HG03460 (cell line): ENCODE measurements around the gene ZNF593OS.

Source experiments
- ATAC-seq: cut with Tn5 transposase; IDR thresholded peaks from one replicate; pipeline ENCODE4 v1.9.1; 2021; ENCODE audit not compliant: unreplicated experiment

The ZNF593OS gene

GRCh38 chr1:26160527-26161414, 10.9 kb downstream of the ZNF593OS start:
- ATAC-seq = no peak

DNA sequence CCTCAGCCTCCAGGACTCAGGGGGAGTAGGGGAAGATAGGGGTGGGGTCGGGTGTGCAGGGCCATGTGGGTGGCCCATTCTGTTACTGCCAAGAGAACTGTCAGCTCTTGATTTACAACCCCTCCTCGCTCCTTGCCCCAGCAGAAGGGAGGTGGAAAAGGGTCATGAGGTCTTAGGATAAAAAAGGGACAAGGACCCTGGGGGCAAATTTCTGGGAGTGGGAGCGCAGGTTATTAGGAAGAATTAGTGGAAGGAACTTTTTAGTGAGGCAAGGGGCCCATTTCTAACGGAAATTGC, 11.9 kb downstream of the ZNF593OS start:
- no peak for ATAC-seq

DNA sequence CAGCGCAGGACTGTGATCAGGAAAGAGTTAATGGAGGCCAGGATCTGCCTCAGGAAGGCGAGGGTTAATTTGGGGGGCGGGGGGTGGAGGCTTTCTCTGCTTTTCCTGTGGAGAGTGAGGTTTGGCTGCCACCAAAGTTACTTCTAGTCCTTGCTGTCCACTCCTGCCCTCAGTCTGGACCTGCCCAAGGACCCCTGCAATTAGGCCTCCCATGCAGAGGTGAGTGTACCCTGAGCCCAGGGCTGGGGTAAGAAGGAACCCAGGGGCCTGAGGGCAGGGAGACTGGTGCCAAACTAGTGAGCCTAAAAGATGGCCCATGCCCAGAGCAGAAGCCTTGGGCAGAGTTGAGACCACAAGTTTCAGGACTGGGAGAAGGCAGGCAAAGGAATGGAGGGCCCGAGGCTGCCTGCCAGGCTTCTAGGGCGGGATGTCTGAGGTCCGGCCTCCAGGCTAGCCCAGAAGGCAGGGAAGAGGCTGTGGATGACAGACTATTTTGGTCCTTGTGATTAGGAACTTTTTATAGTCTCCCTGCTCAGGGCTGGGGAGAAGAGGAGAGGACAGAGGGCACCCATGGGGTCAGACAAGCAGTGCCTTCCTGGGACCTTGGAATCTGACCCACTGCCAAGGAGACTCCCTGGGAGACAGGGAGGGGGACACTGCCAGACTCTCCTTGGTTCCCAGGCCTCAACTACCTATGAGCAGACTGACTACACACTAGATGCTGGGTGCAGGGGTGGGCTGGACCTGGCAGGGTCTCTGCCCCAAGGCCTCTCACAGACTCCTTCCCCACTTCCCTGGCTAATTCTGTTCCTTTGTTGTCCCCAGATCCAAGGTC, 12.5 kb downstream of the ZNF593OS start, which contains the start of gene FAM110D:
FAM110D (plus strand) TSS at position 172 of the 835 bp plus-strand sequence. CDS start 2,213 bp downstream, outside the sequence.
- ATAC-seq = no peak

- ATAC-seq = no peak
These were observed 13.2 kb downstream of the ZNF593OS start for GRCh38 chr1:26158271-26158907.

DNA sequence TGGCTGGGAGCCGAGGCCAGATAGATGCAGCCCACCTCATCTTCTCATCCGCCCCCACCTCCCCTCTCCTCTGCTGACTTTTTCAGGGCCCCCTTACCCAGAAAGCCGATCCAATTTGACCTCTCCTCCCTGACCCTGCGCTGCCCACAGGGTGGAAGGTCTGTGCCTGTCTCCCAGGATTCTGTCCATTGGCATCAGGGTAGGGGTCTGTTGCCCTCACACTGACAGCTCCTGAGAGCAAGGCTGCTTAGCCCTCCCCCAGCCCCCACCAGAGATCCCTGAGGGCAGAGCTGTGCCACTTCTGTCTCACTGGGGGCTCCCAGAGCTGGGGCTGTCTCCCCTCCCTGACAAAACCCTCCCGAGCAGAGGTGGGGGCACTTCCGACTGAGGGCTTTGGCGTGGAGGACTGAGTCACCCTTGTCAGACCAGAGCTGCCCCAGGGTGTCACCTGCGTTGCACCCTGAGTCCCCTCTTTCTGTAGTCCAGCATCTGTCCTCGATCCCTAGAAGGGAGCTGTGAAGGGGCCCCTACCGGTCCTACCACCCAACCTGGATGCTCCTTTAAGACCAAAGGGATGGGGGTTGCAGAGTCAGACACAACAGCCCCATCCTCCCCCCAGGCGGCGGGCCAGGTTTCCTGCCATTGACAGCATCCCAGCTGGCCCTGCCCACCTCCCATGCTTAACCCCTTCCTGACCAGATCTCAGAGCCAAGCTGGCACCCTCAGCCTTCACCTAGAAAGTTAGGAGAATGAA, 15.2 kb downstream of the ZNF593OS start:
- no peak for ATAC-seq

DNA sequence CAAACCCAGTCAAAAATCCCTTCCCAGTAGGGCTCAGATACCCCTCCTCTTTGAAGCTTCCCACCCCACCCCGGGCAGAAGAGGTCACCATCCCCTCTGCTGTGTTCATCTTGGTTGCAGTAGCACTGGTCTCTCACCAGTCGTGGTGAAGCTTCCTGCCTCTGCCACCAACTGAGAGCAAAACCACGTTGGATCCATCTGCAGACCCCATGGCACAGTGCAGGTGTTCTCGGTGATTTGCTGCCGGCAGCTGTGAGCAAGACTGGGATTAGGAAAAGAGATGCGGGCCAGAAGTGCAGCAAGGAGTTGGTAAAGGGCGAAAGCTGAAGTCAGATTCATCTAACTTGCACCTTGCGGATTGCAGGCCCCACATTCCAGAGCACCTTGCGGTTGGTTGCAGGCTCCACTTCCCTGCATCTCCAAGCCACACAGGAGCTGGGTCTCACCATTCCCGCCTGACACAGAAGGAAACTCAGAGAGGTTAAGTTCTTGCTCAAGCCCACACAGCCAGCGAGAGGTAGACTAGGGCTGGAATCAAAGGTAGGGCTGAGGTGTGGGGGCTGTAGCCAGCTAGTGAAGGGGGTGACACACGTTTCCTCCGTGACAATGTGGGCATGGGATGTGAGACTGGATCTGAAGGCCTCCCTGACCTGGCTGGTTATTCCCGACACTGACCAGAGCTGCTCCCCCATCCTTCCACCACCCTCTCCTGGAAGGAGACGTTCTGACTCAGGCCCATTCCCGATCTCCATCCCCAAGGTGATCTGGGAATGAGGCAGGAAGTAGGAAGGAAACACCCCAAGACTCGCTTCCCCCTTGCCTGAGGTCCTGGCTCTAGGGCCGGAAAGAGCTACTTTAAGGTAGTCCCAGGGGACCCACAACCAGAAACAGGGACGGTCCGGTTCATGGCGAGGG, 16.0 kb downstream of the ZNF593OS start:
- ATAC-seq = no peak

GRCh38 chr1:26154750-26155149, 16.9 kb downstream of the ZNF593OS start:
- no peak for ATAC-seq

GRCh38 chr1:26153966-26154532, 17.6 kb downstream of the ZNF593OS start:
- no peak for ATAC-seq

DNA sequence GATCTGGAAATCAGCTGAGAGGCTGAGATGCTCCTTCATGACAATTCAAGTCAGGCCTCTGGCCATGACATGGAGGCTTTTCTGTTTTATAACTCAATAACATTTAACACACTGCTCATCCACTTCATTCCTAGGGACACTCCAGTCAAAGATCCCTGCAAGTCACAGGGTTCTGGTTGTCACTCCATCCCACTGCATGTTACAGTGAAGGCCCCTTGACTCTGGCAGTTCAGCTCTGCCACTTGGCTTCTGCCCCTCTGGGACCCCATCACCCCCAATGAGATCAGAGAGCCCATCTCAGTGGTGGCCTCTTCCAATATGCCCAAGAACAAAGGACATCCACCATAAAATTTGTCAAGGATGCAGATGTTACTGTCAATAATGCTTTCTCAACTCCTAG, 22.7 kb downstream of the ZNF593OS start:
- ATAC-seq = no peak

DNA sequence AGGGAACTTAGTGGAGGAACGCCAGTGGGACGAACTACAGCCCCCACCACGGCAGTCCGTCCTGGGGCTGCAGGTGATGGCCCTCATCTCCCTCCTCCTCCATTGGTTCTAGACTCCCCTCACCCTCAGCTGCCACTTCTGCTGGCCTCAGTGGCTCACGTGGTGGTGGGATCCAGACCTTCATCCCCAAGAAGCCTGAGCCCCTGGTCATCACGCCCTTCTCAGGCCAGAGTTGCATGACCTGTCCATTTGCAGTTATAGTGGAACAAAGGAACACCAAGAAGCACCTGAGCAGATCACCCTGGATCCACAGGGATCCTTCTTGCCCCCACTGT, 25.7 kb downstream of the ZNF593OS start:
- no peak for ATAC-seq

GRCh38 chr1:26145041-26145959, 26.3 kb downstream of the ZNF593OS start:
- ATAC-seq = no peak

GRCh38 chr1:26142159-26142558, 29.5 kb downstream of the ZNF593OS start:
- ATAC-seq = no peak

DNA sequence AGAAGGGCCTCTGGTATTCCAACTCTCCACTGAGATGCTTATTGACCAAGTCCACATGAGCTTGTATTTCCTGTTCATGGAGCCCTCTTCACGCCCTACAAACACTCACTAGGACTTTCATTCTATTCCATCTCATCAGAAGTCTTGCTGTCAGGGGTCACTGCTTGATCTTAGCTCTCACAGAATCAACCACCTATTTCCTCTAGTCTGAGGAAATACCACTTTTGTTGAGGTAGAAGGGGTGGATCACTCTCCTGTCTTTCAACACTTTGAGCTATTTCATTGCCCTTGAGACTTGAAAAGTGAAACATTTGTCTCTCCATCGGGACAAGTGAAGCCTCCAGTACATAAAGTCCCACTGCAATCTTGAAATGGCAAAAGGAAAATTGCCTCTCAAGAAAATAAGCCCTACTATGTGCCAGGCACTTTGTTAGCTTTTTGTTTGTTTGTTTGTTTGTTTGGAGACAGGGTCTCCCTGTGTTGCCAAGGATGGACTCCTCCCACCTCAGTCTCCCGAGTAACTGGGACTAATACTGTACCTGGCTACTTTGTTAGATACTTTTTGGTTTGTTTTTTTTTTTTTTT, 32.6 kb downstream of the ZNF593OS start:
- no peak for ATAC-seq

GRCh38 chr1:26134466-26134865, 37.2 kb downstream of the ZNF593OS start:
- ATAC-seq = no peak

DNA sequence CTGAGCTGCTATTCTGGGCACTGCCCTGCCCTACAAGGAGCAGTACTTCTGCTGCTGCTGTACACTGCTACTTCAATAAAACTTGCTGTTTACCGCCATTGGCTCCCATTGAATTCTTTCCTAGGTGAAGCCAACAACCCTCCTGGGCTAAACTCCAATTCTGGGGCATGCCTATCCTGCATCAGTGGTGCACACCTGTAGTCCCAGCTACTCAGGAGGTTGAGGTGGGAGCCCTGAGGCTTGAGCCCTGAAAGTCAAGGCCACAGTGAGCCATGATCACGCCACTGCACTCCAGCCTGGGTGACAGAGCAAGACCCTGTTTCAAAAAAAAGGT, 38.8 kb downstream of the ZNF593OS start:
- no peak for ATAC-seq

GRCh38 chr1:26132128-26132833, 39.4 kb downstream of the ZNF593OS start:
- ATAC-seq = no peak

DNA sequence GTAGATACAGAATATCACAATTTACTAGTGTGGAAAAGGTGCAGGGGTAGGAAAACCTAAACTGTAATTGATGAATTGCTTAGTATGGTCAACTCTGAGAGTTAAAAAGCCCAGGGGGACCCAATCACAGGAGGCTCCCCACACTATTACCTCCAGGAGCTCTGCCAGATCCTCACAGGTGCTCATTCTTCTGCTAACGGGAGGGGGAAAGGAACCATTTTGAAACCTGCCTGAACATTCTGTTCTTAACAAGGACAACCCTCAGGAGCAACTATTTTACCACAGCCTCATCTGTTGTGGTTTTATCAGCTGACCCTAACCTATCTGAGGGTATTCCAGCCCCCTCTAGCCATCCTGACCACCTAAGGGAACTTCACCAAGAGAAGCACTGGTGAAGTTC, 40.9 kb downstream of the ZNF593OS start:
- ATAC-seq = no peak

GRCh38 chr1:26129778-26130177, 41.9 kb downstream of the ZNF593OS start:
- no peak for ATAC-seq
